GM19328 (cell line): ENCODE data around the gene CCR4.
"Not testable (repeated sequence)": the region's sequence is repeated elsewhere in the genome, so short reads cannot be mapped to it uniquely, and the experiment has no call there.

Experiments used
- ATAC-seq: cut with Tn5 transposase; IDR thresholded peaks from one replicate; pipeline ENCODE4 v1.9.1; 2021; ENCODE audit warnings: mild to moderate bottlenecking, moderate library complexity; ENCODE audit not compliant: unreplicated experiment

CCR4 gene

DNA sequence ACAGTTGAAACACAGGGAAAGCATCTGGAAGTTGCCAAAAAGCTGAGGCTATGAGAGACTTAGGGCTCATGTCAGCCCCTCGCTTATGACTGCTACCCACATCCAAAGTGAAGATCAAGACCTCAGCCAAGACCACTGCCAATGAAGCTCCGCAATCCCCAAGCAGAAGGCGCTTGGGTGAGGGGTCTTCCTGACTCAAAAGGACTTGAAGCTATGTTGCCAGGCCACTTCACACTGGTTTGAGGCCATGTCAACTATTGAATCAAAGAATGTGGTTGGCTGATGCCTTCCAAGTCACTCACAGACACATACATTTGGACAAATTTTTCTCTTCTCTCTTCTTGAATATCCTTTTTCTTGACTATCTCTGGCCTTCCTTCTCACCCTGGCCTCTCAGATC is 928 bp upstream of the CCR4 start:
- no peak for ATAC-seq

GRCh38 chr3:32952369-32953077 is 1.1 kb downstream of the CCR4 start:
- ATAC-seq = no peak

GRCh38 chr3:32954506-32954905 is 3.1 kb downstream of the CCR4 start:
- no peak for ATAC-seq

GRCh38 chr3:32956750-32957570 is 5.5 kb downstream of the CCR4 start:
- ATAC-seq = no peak

DNA sequence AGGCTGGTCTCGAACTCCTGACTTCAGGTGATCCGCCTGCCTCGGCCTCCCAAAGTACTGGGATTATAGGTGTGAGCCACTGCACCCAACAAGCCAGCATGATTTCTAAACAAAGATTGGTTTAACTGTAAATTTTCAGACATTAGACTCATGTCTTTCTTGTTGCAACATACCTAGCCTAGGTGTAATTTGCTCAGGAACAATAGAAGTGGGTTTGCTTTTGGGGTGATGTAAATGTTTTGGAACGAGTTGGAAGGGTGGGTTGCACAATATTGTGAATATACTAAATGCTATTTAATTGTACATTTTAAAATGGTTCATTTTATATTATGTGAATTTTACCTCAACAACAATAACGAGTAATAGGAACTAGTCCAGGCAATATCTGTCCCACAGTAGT is 7.1 kb downstream of the CCR4 start:
- no peak for ATAC-seq

GRCh38 chr3:32959371-32959770 is 7.9 kb downstream of the CCR4 start:
- ATAC-seq = no peak

GRCh38 chr3:32960404-32961170 is 9.1 kb downstream of the CCR4 start:
- ATAC-seq = no peak

DNA sequence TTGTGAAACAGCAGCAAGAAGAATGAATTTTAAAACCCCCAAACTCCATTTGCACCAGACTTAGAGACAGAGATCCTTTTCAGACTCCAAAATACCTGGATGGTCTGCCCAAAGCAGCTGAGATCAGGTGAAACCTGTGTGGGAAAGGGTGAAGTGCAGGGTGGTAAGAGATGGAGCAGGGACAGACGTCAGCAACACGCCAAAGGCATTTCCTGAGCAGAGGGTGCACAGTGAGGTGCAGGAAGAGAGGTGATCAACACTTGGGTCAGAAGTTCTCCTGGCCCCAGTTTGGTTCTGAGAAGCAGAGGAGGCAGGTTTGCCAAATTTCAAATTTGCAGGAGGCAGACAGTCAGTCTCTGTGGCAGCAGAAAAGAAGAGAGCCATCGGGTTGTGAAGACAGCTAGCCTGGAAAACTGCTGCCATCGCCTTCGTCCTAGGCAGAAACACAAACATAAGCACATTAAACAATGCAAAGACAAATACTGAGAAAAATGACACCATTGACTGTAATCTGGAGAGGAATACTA is 9.8 kb downstream of the CCR4 start:
- no peak for ATAC-seq

GRCh38 chr3:32963871-32964270 is 12.4 kb downstream of the CCR4 start:
- no peak for ATAC-seq

- not testable (repeated sequence) for ATAC-seq
Observed at GRCh38 chr3:32964781-32965180, 13.3 kb downstream of the CCR4 start.

- ATAC-seq = not testable (repeated sequence)
Observed at GRCh38 chr3:32965617-32966213, 14.3 kb downstream of the CCR4 start.

DNA sequence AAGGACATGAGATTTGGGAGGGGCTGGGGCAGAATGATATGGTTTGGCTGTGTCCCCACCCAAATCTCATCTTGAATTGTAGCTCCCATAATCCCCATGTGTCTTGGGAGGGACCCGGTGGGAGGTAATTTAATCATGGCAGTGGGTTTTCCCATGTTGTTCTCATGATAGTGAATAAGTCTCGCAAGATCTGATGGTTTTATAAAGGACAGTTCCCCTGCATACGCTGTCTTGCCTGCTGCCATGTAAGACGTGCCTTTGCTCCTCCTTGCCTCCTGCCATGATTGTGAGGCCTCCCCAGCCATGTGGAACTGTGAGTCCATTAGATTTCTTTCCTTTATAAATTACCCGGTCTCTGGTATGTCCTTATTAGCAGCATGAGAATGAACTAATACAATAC is 15.2 kb downstream of the CCR4 start:
- not testable (repeated sequence) for ATAC-seq

GRCh38 chr3:32968166-32968919 is 16.9 kb downstream of the CCR4 start:
- ATAC-seq = no peak

DNA sequence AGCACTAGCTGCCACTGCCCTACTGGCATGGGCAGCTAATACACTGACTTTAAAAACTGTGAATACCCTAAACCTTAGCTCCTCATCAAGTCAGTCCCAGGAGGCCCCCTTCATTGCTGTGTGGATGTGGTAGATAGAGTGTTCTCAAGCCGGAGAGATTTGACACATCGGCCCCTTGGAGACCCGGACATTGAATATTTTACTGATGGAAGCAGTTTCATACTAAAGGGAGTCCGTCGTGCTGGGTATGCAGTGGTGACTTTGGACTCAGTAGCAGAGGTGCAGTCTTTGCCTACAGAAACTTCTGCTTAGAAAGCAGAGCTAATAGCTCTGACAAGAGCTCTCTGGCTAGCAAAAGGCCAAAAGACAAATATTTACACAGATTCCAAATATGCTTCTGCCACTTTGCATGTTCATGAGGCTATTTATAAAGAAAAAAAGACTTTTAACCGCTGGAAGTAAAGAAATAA is 17.5 kb downstream of the CCR4 start:
- no peak for ATAC-seq

GRCh38 chr3:32969656-32970055 is 18.2 kb downstream of the CCR4 start:
- ATAC-seq = no peak

GRCh38 chr3:32971291-32971690 is 19.8 kb downstream of the CCR4 start:
- not testable (repeated sequence) for ATAC-seq

DNA sequence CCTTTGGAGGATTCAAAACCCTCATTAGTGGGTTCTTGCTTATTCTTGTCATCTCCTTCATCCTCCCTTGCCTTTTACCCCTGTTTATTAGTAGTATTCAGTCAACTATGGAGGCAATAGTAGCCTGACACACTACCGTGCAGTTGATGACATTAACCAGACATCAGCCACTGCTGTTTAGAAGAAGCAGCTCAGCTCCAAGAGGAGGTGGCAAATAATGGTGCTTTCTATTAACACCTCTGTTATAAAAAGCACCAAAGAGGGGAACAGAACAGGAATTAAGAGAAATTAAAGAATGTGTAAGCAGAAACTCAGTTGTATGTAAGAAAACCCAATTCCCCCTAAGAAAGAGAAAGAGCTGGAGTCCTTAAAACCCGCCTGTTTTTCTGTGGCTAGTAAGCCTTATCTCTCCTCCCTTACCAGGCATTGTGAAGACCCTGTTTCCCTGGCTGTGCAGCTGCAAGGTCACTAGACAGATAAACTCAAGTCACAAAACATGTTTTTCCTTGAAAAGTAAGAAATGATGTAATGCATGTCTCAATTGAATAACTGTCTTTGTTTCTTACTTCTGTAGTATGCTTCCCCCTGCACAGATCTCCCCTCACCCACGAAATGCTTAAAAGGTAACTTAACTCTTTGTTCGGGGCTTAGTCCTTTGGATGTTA is 21.2 kb downstream of the CCR4 start:
- ATAC-seq = no peak

DNA sequence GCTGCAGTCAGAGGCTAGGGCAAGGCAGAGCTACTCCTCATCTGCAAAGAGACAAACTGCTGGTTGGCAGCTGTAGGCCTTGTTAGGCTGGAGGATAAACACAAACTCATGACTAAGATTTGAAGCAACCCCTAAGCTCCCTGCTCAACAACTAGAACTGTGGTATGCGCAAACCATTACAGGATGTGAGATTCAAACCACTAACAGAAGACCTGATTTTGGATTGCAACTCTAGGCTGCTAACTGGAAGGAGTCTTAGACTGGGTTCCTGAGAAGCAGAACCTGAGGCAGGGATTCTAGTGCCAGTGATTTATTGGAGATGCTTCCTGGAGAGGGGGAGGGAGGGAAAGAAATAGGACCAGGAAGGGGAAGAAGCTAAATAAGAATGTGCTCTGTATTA is 22.5 kb downstream of the CCR4 start:
- peak; percentile 44 for ATAC-seq

DNA sequence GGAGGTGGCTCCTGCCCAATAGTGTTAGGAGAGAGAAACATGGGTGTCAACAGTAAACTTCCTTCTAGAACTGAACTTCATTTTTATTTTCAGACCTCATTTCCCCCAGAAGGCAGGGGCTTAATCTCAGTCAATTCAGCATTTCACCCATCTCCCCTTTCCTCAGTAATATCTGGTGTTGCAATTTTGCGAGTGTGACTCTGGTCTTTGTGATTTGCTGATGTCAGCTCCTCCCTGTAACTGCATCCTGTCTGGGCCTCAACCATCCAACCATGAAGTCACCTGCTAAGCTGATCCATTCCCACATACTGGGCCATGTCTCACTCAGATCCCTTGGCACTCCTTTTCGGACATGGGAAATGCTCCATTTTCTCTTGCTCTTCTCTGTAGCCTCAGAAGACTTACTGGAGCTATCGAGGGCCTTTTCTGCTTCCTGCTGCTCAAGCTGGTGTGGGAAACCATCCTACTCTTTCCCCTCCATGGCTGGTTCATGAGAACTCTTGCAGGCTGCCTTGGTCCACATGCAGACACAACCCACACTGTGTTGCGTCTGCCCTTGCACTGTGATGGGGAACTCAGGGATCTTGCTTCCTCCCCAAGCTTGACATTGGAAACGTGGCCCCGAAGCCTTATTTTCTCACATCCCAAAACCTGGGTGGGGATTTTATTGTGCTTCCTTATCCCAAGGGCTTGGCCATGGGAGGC is 24.6 kb downstream of the CCR4 start:
- no peak for ATAC-seq
